Thoracic aorta (tissue), 2 donors: ENCODE results near the gene ABCA9. TPM values are rescaled to one million over a fixed set of nuclear protein-coding genes. Genes with fewer than 3 reads are reported as not detected.
"Not testable (repeated sequence)": the region's sequence is repeated elsewhere in the genome, so short reads cannot be mapped to it uniquely, and the experiment has no call there.

ENCODE experiments used
- ATAC-seq: fragments of 150-250 bp; one replicate; pipeline ENCODE4 v1.8.0; 2017; ENCODE audit warnings: low read depth; ENCODE audit not compliant: insufficient number of reproducible peaks, low FRiP score
- DNase-seq: peaks from one replicate; pipeline ENCODE4 v3.0.0-alpha.2; 2020; ENCODE audit warnings: low spot score
- H3K27ac ChIP-seq, 2 donors: fragments of 200-600 bp; sonication (generic); 1 replicate in 1 of 2; 2 replicates in 1 of 2; pipeline ENCODE4 v1.5.1; 2016; ENCODE audit warnings: mild to moderate bottlenecking in 2 of 2, moderate library complexity in 2 of 2
- H3K27me3 ChIP-seq: fragments of 200-600 bp; sonication (generic); replicated peaks from 2 replicates; pipeline ENCODE4 v1.6.0; 2016; ENCODE audit warnings: mild to moderate bottlenecking; ENCODE audit not compliant: insufficient read depth
- H3K36me3 ChIP-seq: fragments of 200-600 bp; sonication (generic); one replicate; pipeline ENCODE4 v1.5.1; 2016
- H3K4me1 ChIP-seq, 2 donors: fragments of 200-600 bp; sonication (generic); 1 replicate in 1 of 2; 2 replicates in 1 of 2; pipeline versions ENCODE4 v1.5.1 to v1.6.0; 2016; ENCODE audit warnings: low read depth in 2 of 2, mild to moderate bottlenecking in 1 of 2; ENCODE audit not compliant: control insufficient read depth in 1 of 2
- H3K4me3 ChIP-seq: fragments of 200-600 bp; sonication (generic); 2 replicates; pipeline ENCODE4 v1.5.1; 2016; ENCODE audit warnings: mild to moderate bottlenecking
- H3K9me3 ChIP-seq: fragments of 200-600 bp; sonication (generic); 2 replicates; pipeline ENCODE4 v1.5.1; 2016
- CTCF ChIP-seq: fragments of 200-600 bp; sonication (generic); IDR thresholded peaks from one replicate; pipeline ENCODE4 v1.5.1; 2019; ENCODE audit warnings: antibody characterized with exemption
- total RNA-seq, 2 donors: library from RNA; depleted of rRNA; stranded (reverse); fragments of >200 nt; gene quantifications; one replicate each; pipeline versions ENCODE4 v1.1.0 to v1.2.3, GENCODE V29; 2016

Gene ABCA9
- total RNA-seq, 2 donors from 2014 or later, result 31.5 to 38.6 TPM

- Histone ChIP-seq H3K27me3 (no peaks in the 10 kb centered on the region), H3K36me3 (no peaks in the 10 kb centered on the region), H3K27ac (no peak overlapping the region), H3K9me3 (no peaks in the 10 kb centered on the region), H3K4me1 (no peaks in the 10 kb centered on the region), H3K4me3 (no peak overlapping the region)
- DNase-seq (no peak), ATAC-seq (no peak)
- peak; percentile 16 for TF ChIP-seq CTCF
These were observed 24.2 kb upstream of the ABCA9 start for GRCh38 chr17:69084911-69085310.

GRCh38 chr17:69082696-69083095 lies 22.0 kb upstream of the ABCA9 start:
- no peaks in the 10 kb centered on the region for H3K27me3 ChIP-seq
- DNase-seq (no peak), ATAC-seq (no peak)
- H3K4me3 ChIP-seq, result no peak overlapping the region
- H3K4me1 ChIP-seq, result no peaks in the 10 kb centered on the region
- H3K36me3 ChIP-seq, result no peaks in the 10 kb centered on the region
- H3K27ac ChIP-seq, result no peak overlapping the region
- TF ChIP-seq CTCF, result no peak
- no peaks in the 10 kb centered on the region for H3K9me3 ChIP-seq

- no peak for DNase-seq
- Histone ChIP-seq H3K4me1 (no peaks in the 10 kb centered on the region), H3K27ac (no peak overlapping the region), H3K36me3 (no peaks in the 10 kb centered on the region), H3K4me3 (no peak overlapping the region), H3K9me3 (no peaks in the 10 kb centered on the region), H3K27me3 (no peaks in the 10 kb centered on the region)
- no peak for TF ChIP-seq CTCF
- ATAC-seq, result no peak
These were observed 18.1 kb upstream of the ABCA9 start for GRCh38 chr17:69078864-69079263.

GRCh38 chr17:69075823-69076222 lies 15.1 kb upstream of the ABCA9 start:
- no peaks in the 10 kb centered on the region for H3K9me3 ChIP-seq
- no peak for ATAC-seq
- H3K4me3 ChIP-seq, result no peak overlapping the region
- H3K4me1 ChIP-seq, result no peaks in the 10 kb centered on the region
- no peak overlapping the region for H3K27ac ChIP-seq
- H3K27me3 ChIP-seq, result no peaks in the 10 kb centered on the region
- no peak for DNase-seq
- no peaks in the 10 kb centered on the region for H3K36me3 ChIP-seq
- no peak for TF ChIP-seq CTCF

GRCh38 chr17:69073392-69073791 lies 12.7 kb upstream of the ABCA9 start:
- not testable (repeated sequence) for H3K4me1 ChIP-seq, H3K4me3 ChIP-seq, H3K9me3 ChIP-seq, DNase-seq, H3K27me3 ChIP-seq, H3K27ac ChIP-seq, ATAC-seq, H3K36me3 ChIP-seq

GRCh38 chr17:69072803-69073256 lies 12.1 kb upstream of the ABCA9 start:
- not testable (repeated sequence) for ATAC-seq, DNase-seq, H3K27ac ChIP-seq, H3K27me3 ChIP-seq, H3K4me1 ChIP-seq, H3K4me3 ChIP-seq, H3K9me3 ChIP-seq, H3K36me3 ChIP-seq

- H3K4me3 ChIP-seq, H3K36me3 ChIP-seq, DNase-seq, H3K27ac ChIP-seq, H3K4me1 ChIP-seq, H3K9me3 ChIP-seq, ATAC-seq, H3K27me3 ChIP-seq: not testable (repeated sequence)
These were observed 10.5 kb upstream of the ABCA9 start for GRCh38 chr17:69071233-69071586.

GRCh38 chr17:69070378-69071232 lies 9.9 kb upstream of the ABCA9 start:
- not testable (repeated sequence) for H3K27ac ChIP-seq, ATAC-seq, DNase-seq, H3K9me3 ChIP-seq, H3K36me3 ChIP-seq, H3K4me3 ChIP-seq, H3K27me3 ChIP-seq, H3K4me1 ChIP-seq
